Thoracic aorta (tissue), 2 donors: ENCODE data around the gene CCP110. TPM values are rescaled to one million over a fixed set of nuclear protein-coding genes. Genes with fewer than 3 reads are reported as not detected.
A peak's percentile ranks its signal among the peaks of the same experiment; 100 is the strongest.

Experiments used
- ATAC-seq: fragments of 150-250 bp; one replicate; pipeline ENCODE4 v1.8.0; 2017; ENCODE audit warnings: low read depth; ENCODE audit not compliant: insufficient number of reproducible peaks, low FRiP score
- DNase-seq: peaks from one replicate; pipeline ENCODE4 v3.0.0-alpha.2; 2020; ENCODE audit warnings: low spot score
- H3K27ac ChIP-seq, 2 donors: fragments of 200-600 bp; sonication (generic); 1 replicate in 1 of 2; 2 replicates in 1 of 2; pipeline ENCODE4 v1.5.1; 2016; ENCODE audit warnings: mild to moderate bottlenecking in 2 of 2, moderate library complexity in 2 of 2
- H3K27me3 ChIP-seq: fragments of 200-600 bp; sonication (generic); replicated peaks from 2 replicates; pipeline ENCODE4 v1.6.0; 2016; ENCODE audit warnings: mild to moderate bottlenecking; ENCODE audit not compliant: insufficient read depth
- H3K36me3 ChIP-seq: fragments of 200-600 bp; sonication (generic); one replicate; pipeline ENCODE4 v1.5.1; 2016
- H3K4me1 ChIP-seq, 2 donors: fragments of 200-600 bp; sonication (generic); 1 replicate in 1 of 2; 2 replicates in 1 of 2; pipeline versions ENCODE4 v1.5.1 to v1.6.0; 2016; ENCODE audit warnings: low read depth in 2 of 2, mild to moderate bottlenecking in 1 of 2; ENCODE audit not compliant: control insufficient read depth in 1 of 2
- H3K4me3 ChIP-seq: fragments of 200-600 bp; sonication (generic); 2 replicates; pipeline ENCODE4 v1.5.1; 2016; ENCODE audit warnings: mild to moderate bottlenecking
- H3K9me3 ChIP-seq: fragments of 200-600 bp; sonication (generic); 2 replicates; pipeline ENCODE4 v1.5.1; 2016
- total RNA-seq, 2 donors: library from RNA; depleted of rRNA; stranded (reverse); fragments of >200 nt; gene quantifications; one replicate each; pipeline versions ENCODE4 v1.1.0 to v1.2.3, GENCODE V29; 2016
- TF ChIP-seq, protein P1 (sequence below): fragments of 200-600 bp; sonication (generic); IDR thresholded peaks from one replicate; pipeline ENCODE4 v1.5.1; 2019; ENCODE audit warnings: antibody characterized with exemption

CCP110 gene
- total RNA-seq, 2 donors from 2014 or later, result 20.4 to 30.7 TPM

DNA sequence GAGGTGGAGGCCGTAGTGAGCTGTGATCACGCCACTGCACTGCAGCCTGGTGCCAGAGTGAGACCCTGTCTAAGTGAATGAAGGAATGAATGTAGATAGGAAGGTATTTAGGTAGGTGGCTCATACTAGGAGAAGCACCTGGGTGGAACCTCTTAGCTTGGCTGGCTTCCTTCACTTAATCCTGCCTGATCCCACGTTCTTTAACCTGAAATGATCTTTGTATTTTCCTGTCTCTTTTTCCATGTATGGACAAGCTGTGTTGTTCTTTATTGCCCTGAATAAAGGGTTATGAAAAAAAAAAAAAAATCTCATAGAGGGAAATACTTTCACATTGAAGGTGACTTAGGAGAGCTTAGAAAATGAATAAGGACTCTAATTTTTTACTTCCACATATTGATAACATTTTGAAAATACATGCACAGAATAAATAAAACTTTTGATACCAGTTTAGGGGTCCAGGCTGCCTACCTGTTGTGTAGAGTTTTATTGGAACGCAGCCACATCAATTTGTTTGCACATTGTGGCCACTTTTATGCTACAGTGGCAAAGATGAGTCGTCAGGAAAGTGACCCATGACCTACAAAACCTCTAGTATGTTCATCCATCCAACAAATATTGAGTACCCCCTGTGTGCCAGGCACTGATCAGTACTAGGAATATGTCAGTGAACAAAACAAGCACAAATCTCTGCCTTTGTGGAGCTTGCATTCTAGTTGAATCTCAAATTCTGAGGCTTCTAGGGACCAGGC is 76.4 kb downstream of the CCP110 start:
- TF ChIP-seq, protein P1, sequence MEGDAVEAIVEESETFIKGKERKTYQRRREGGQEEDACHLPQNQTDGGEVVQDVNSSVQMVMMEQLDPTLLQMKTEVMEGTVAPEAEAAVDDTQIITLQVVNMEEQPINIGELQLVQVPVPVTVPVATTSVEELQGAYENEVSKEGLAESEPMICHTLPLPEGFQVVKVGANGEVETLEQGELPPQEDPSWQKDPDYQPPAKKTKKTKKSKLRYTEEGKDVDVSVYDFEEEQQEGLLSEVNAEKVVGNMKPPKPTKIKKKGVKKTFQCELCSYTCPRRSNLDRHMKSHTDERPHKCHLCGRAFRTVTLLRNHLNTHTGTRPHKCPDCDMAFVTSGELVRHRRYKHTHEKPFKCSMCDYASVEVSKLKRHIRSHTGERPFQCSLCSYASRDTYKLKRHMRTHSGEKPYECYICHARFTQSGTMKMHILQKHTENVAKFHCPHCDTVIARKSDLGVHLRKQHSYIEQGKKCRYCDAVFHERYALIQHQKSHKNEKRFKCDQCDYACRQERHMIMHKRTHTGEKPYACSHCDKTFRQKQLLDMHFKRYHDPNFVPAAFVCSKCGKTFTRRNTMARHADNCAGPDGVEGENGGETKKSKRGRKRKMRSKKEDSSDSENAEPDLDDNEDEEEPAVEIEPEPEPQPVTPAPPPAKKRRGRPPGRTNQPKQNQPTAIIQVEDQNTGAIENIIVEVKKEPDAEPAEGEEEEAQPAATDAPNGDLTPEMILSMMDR, result no peak
- Histone ChIP-seq H3K4me3 (no peak overlapping the region), H3K27ac (no peak overlapping the region), H3K27me3 (no peaks in the 10 kb centered on the region), H3K4me1 (peaks cover 0 to 14% of the 10 kb centered on the region in 2 donors), H3K36me3 (no peaks in the 10 kb centered on the region), H3K9me3 (no peaks in the 10 kb centered on the region)
- ATAC-seq (no peak), DNase-seq (no peak)

DNA sequence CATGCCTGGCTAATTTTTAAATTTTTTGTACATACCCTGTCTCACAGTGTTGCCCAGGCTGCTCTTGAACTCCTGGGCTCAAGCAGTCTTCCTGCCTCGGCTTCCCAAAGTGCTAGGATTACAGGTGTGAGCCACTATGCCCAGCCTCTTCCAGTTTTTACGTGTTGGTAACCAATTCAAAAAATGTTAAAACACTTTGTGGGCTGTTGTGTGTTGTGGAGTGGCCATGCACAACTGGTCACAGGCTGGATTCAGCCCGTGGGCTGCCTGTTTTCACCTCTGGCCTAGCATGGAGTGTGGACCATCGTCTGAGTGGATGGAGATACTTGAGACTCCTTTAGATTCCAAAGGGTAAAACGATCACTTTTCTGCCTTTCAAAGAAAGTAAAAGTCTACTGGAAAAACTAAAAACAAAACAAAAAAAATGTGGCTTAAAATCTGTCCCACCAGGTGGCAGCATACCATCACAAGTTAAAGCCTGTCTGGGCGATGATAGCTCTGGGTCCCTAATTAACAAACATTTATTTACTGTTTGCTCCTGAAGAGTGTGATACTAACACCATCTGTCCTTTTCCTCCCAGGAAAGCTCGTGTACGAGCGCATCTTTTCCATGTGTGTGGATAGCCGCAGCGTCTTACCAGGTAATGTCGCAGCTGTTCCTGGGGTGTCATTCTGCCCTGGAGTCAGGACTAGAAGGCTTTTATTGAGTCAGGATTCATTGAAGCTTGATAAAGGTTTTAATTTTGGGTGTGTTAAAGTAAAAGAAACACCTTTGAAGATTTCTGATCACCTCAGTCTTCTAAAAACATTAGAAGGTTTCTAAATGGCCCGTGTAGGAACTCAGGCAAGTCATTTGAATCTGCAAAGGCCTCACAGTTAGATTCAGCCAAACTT is 77.6 kb downstream of the CCP110 start:
- Histone ChIP-seq H3K9me3 (no peaks in the 10 kb centered on the region), H3K4me3 (no peak overlapping the region), H3K36me3 (no peaks in the 10 kb centered on the region), H3K27ac (no peak overlapping the region), H3K27me3 (no peaks in the 10 kb centered on the region), H3K4me1 (peaks cover 0 to 19% of the 10 kb centered on the region in 2 donors)
- TF ChIP-seq, protein P1, result peak; percentile 57
- DNase-seq (no peak), ATAC-seq (no peak)

Other genes with a start within 250 kb of the CCP110 start
- gene CLEC19A, start 238.2 kb upstream of the CCP110 start, total RNA-seq, result not detected
- gene TMC5, start 106.1 kb upstream of the CCP110 start, total RNA-seq, result under 1 TPM in 1 of 2 donors, not detected in 1; 0.71 TPM
- 10 to 100 TPM; 47.8 to 49.7 TPM for gene GDE1, start 1.8 kb upstream of the CCP110 start, total RNA-seq
- gene VPS35L, start 31.8 kb downstream of the CCP110 start, total RNA-seq, result 10 to 100 TPM; 38.2 to 41.6 TPM
- gene KNOP1, start 194.3 kb downstream of the CCP110 start, total RNA-seq, result 10 to 100 TPM in 1 of 2 donors, 1 to 10 TPM in 1; 6.5 to 10.6 TPM
- 10 to 100 TPM; 17.5 to 18.1 TPM for gene IQCK, start 194.3 kb downstream of the CCP110 start, total RNA-seq